WI38 (cell line): Measurements from ENCODE around the gene AHDC1.
A peak's percentile ranks its signal among the peaks of the same experiment; 100 is the strongest.

Source experiments
- H3K4me3 ChIP-seq: 2 replicates; pipeline ENCODE4 v1.5.1; 2011; ENCODE audit warnings: low read depth, mild to moderate bottlenecking, control low read depth, low read length
- TF ChIP-seq, protein P1 (sequence below): IDR thresholded peaks from 2 replicates; pipeline ENCODE4 v1.5.1; 2012; ENCODE audit warnings: low read depth, mild to moderate bottlenecking, control low read depth, low read length

The AHDC1 gene

DNA sequence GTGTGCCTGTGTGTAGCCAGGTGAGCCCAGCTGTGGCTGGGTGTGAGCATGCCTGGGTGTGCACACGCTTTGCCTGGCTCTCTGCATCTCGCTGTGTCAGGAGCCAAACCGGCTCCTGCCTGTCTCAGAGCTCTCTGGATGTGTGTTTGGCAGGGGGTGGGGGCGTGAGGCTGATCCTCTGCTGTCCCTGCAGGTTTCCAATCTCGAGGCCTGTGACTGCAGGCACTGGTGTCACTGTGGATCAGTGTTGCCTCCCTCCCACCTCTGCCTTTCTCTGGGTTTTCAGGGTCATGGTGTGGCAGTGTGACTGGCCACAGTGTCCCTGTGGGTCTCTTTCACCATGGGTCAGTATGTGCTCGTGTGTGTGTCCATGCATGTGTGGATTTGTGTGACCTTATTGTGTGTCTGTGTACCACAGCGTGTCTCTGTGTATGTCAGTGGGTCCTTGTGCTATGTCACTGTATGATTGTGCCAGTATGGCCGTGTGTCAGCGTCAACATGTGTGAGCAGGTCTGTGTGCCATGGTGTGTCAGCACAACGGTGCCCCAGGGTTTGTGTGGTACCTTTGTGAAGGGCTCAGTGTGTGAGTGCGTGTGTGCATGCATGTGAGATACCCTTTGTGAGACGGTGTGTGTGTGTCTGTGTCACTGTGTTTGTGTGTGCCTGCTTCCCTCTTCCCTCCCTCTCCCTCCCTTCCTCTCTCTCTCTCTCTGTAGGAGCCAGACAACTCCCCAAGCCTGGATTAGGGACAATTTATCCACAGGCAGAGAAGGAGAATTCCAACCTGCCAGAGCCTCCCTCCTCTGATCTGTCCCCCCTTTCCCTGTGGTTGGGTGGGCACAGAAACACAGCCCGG, 43.4 kb downstream of the AHDC1 start:
- TF ChIP-seq, protein P1, sequence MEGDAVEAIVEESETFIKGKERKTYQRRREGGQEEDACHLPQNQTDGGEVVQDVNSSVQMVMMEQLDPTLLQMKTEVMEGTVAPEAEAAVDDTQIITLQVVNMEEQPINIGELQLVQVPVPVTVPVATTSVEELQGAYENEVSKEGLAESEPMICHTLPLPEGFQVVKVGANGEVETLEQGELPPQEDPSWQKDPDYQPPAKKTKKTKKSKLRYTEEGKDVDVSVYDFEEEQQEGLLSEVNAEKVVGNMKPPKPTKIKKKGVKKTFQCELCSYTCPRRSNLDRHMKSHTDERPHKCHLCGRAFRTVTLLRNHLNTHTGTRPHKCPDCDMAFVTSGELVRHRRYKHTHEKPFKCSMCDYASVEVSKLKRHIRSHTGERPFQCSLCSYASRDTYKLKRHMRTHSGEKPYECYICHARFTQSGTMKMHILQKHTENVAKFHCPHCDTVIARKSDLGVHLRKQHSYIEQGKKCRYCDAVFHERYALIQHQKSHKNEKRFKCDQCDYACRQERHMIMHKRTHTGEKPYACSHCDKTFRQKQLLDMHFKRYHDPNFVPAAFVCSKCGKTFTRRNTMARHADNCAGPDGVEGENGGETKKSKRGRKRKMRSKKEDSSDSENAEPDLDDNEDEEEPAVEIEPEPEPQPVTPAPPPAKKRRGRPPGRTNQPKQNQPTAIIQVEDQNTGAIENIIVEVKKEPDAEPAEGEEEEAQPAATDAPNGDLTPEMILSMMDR: no peak
- H3K4me3 ChIP-seq: no peak overlapping the region

DNA sequence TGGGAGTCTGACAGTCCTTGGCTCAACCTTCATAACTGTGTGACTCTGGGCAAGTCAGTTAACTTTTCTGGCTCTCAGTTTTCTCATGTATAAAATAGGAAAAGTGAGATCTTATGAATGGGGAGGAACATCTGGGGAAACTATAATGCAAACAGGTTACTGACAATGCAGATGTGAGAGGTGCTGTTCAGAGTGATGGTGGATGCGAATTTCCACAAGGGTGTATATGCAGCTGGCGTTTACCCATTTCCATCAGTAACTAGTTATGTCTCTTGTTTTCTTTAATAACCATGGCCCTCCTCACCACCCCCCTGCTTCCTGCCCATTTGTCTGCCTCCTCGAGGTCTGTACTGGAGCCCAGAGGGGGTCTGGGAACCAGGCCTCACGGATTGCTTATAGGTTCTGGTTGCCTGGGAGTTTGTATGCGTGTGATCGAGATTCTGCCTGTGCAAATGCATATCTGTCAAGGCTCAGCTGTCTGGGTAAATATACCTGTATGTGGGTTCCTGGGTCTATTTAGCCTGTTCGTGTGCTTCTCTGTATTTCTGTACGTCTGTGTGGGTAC, 44.4 kb downstream of the AHDC1 start:
- H3K4me3 ChIP-seq: no peak overlapping the region
- TF ChIP-seq, protein P1: no peak

DNA sequence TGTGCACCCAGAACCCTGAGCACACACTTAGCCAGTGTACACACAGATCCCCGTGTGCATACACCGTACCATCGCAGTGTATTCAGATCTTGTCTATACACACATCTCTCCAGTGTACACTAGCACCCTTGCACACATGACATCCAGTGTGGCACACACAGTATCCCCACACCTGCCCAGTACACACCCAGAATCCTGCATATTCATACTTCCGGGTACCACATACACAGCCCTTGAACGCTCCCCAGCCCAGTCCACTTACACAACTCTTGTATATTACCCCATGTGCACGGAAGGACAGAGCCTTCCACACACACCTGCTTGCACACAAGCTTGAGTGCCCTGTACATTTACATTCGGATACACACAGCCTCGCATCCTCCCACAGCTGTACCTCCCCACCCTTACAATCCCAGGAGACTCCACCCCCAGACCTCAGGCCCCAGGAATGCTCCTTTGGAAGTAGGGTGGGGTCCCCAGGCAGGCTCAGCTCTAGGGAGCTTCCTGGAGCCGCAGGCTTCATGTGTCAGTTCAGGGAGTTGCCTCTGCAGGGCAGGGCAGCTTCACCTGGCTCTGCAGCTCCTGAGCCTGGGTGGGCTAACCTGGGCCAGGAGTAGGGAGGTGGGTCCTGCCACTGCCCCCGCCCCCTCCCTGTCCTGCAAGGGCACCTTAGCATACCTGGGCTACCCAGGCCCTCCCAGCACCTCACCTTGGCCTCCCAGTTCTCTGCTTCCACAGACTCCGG, 46.2 kb downstream of the AHDC1 start:
- TF ChIP-seq, protein P1: no peak
- no peak overlapping the region for H3K4me3 ChIP-seq

DNA sequence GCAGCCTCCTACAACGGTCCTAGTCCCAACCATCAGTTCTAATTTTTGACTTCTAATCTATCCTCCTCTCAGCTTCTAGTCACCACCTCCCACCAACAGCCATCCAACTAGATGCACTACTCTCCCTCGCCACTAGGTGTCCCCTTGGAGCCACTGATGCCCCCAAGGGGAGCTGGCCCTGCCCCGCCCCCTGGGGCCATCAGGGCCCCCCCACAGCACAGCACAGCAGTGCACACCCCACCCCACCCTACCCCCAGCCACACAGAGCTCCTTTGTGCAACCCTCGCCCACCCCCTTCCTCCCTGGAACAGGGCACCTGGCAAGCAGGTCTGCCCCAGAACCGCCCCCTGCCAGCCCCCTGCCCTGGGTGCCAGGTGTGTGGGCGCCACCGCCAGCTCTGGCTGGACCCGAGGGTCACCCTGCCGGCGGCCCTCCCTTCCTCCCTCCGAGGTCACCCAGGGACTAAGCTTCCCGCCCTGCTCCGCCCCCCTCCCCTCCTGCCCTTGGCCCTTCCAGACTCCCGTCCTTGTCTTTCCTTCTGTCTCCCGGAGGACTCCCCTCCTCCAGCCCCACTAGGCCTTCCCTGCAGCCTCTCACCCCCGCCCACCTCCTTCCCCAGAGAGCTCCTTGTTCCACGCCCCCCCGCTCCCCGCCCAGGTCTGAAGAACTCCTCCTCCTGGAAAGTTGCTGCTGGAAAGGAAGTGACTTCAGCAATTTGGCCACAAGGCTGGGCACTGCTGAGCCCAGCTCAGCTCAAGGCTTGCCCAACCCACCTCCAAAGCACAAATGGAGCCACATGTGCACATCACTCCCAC, 47.0 kb downstream of the AHDC1 start:
- no peak overlapping the region for H3K4me3 ChIP-seq
- TF ChIP-seq, protein P1: peak; percentile 84

DNA sequence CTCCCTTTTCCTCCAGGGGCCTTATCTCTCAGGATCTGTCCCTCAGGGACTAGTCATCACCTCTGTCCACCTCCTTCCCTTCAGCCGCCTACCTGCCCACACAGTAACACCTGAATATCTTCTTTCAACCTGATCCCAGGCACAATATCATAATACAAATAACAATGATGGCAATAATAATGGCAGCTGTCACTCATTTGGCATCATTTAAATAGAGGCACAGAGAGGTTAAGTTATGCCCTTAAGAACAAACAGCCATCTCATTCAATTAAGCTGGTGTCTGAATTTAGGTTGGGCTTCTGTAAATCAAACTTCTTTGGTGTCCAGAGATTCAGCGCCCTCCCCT, 47.5 kb downstream of the AHDC1 start:
- TF ChIP-seq, protein P1: no peak
- H3K4me3 ChIP-seq: no peak overlapping the region

DNA sequence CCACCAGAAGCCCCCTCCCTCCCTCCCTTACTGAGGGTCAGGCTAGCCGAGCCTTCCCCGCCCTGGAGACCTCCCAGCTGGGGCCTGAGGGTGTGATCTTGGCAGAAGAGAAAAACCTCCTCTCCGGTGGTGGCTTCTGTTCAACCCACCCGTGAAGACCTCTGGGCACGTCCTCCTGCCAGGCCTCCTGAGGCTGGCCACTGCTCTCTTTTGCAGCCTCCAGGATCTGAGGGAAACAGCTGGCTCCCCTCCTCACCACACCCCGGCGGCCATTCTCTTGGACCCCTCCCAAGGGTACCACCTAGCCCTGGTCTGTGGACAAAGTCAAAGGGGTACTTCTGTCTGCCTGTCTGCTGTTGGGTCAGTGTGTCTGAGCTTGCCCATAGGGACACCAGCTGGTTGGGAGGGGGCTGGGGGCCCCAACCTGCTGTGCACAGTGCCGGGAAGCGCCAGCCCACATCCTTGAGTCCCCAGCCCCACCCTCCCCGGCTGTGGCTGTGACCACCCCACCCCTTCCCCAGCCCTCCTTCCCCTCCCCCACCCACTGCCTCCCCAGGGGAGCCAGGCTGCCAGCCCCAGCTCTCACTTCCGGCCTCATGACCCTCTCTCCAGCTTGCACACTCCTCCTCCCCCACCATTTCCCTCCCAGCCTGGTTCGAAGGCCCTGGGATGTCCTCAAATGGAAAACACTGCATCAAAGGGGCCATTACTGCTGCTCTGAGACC, 48.1 kb downstream of the AHDC1 start:
- TF ChIP-seq, protein P1: no peak

More for the DNA sequence above, 48.1 kb downstream of the AHDC1 start:
- no peak overlapping the region for H3K4me3 ChIP-seq
